HepG2 (cell line): ENCODE data around the gene DND1. TPM values are rescaled to one million over a fixed set of nuclear protein-coding genes. Genes with fewer than 3 reads are reported as not detected.

Source experiments
- CREM ChIP-seq, 2 experiments: sonication (generic) in 1 of 2; formaldehyde crosslinking in 1 of 2; IDR thresholded peaks; 2 replicates each; pipeline versions ENCODE4 v1.4.0 to v1.6.1; 2016 to 2020; ENCODE audit warnings: antibody characterized with exemption in 1 of 2, mild to moderate bottlenecking in 1 of 2, missing genetic modification reagents in 1 of 2
- HMG20B ChIP-seq: conservative IDR thresholded peaks from 2 replicates; pipeline ENCODE4 v1.6.1; 2016; ENCODE audit warnings: missing genetic modification reagents, missing compliant biosample characterization
- MIER2 ChIP-seq: IDR thresholded peaks from 2 replicates; pipeline ENCODE4 v1.6.1; 2016; ENCODE audit warnings: missing biosample characterization, missing genetic modification reagents
- NR0B2 ChIP-seq: sonication (generic); formaldehyde crosslinking; IDR thresholded peaks from 2 replicates; pipeline ENCODE4 v1.4.0; 2020; ENCODE audit warnings: mild to moderate bottlenecking, missing genetic modification reagents
- PHF20 ChIP-seq: sonication (generic); formaldehyde crosslinking; IDR thresholded peaks from 2 replicates; pipeline ENCODE4 v1.5.0; 2020; ENCODE audit warnings: mild to moderate bottlenecking, missing genetic modification reagents
- RNF219 ChIP-seq: sonication (generic); formaldehyde crosslinking; IDR thresholded peaks from 2 replicates; pipeline ENCODE4 v1.5.0; 2020; ENCODE audit warnings: mild to moderate bottlenecking, missing genetic modification reagents
- SP5 ChIP-seq: IDR thresholded peaks from 2 replicates; pipeline ENCODE4 v1.6.1; 2016; ENCODE audit warnings: low read depth, borderline replicate concordance
- TMF1 ChIP-seq: sonication (generic); formaldehyde crosslinking; IDR thresholded peaks from 2 replicates; pipeline ENCODE4 v1.8.1; 2022; ENCODE audit warnings: low read depth, missing genetic modification reagents
- TSC22D2 ChIP-seq: sonication (generic); formaldehyde crosslinking; IDR thresholded peaks from 2 replicates; pipeline ENCODE4 v1.5.1; 2020; ENCODE audit warnings: missing genetic modification reagents, mild to moderate bottlenecking, borderline replicate concordance
- YEATS4 ChIP-seq: sonication (generic); formaldehyde crosslinking; IDR thresholded peaks from 2 replicates; pipeline ENCODE4 v1.4.0; 2020; ENCODE audit warnings: missing genetic modification reagents, borderline replicate concordance
- ZFAT ChIP-seq: sonication (generic); formaldehyde crosslinking; conservative IDR thresholded peaks from 2 replicates; pipeline ENCODE4 v1.8.1; 2023; ENCODE audit warnings: missing genetic modification reagents, inconsistent platforms
- ZNF282 ChIP-seq: fragments of 450-650 bp; IDR thresholded peaks from 2 replicates; pipeline ENCODE4 v1.6.1; 2018; ENCODE audit not compliant: partially characterized antibody
- ZNF772 ChIP-seq: sonication (generic); formaldehyde crosslinking; IDR thresholded peaks from 2 replicates; pipeline ENCODE4 v1.5.0; 2020; ENCODE audit warnings: mild to moderate bottlenecking, missing genetic modification reagents
- polyA plus RNA-seq, 8 experiments: library from polyadenylated mRNA; depleted of rRNA in 3 of 8; stranded (reverse) in 7 of 8; unstranded in 1 of 8; fragments of >200 nt; fragmentation: Illumina TruSeq in 4 of 8; extraction: Trizol in 4 of 8; gene quantifications; 2 replicates each; pipeline versions ENCODE4 v1.2.1 to v1.2.3, GENCODE V29; 2011 to 2016; ENCODE audit warnings: low read depth in 4 of 8, missing spikeins in 1 of 8, mixed read lengths in 1 of 8; ENCODE audit not compliant: insufficient read depth in 1 of 8
- total RNA-seq, 5 experiments: library from RNA; depleted of rRNA; stranded (reverse); fragments of >200 nt; fragmentation: Illumina TruSeq; extraction: Trizol; gene quantifications; 2 replicates each; pipeline ENCODE4 v1.2.3, GENCODE V29; 2016; ENCODE audit warnings: low read depth in 1 of 5
- TF ChIP-seq, protein P1 (sequence below), 2 experiments: IDR thresholded peaks; 2 replicates each; pipeline ENCODE4 v1.6.1; 2011 to 2012; ENCODE audit warnings: low read length in 2 of 2, borderline replicate concordance in 1 of 2, low read depth in 1 of 2, mild to moderate bottlenecking in 1 of 2, moderate library complexity in 1 of 2
- TF ChIP-seq, protein P2 (sequence below): conservative IDR thresholded peaks from 2 replicates; pipeline ENCODE4 v1.6.1; 2018; ENCODE audit warnings: missing genetic modification reagents
- TF ChIP-seq, protein P3 (sequence below): sonication (generic); formaldehyde crosslinking; IDR thresholded peaks from 2 replicates; pipeline ENCODE4 v1.5.1; 2020; ENCODE audit warnings: mild to moderate bottlenecking, missing genetic modification reagents, moderate library complexity

The DND1 gene
- total and polyA plus RNA-seq, 2 of the 13 experiments (the other 11 are each of a cell fraction or from before 2014, with no cell fraction given): 0.48 to 0.55 TPM

- no peak for TF ChIP-seq RNF219 (CRISPR knock-in tag)
- no peak for TF ChIP-seq TMF1 (CRISPR knock-in tag)
- no peak for TF ChIP-seq ZFAT
- TF ChIP-seq SP5: peak; percentile 71
- no peak for TF ChIP-seq ZNF282
- TF ChIP-seq YEATS4 (CRISPR knock-in tag): peak; percentile 58
- TF ChIP-seq, protein P1, sequence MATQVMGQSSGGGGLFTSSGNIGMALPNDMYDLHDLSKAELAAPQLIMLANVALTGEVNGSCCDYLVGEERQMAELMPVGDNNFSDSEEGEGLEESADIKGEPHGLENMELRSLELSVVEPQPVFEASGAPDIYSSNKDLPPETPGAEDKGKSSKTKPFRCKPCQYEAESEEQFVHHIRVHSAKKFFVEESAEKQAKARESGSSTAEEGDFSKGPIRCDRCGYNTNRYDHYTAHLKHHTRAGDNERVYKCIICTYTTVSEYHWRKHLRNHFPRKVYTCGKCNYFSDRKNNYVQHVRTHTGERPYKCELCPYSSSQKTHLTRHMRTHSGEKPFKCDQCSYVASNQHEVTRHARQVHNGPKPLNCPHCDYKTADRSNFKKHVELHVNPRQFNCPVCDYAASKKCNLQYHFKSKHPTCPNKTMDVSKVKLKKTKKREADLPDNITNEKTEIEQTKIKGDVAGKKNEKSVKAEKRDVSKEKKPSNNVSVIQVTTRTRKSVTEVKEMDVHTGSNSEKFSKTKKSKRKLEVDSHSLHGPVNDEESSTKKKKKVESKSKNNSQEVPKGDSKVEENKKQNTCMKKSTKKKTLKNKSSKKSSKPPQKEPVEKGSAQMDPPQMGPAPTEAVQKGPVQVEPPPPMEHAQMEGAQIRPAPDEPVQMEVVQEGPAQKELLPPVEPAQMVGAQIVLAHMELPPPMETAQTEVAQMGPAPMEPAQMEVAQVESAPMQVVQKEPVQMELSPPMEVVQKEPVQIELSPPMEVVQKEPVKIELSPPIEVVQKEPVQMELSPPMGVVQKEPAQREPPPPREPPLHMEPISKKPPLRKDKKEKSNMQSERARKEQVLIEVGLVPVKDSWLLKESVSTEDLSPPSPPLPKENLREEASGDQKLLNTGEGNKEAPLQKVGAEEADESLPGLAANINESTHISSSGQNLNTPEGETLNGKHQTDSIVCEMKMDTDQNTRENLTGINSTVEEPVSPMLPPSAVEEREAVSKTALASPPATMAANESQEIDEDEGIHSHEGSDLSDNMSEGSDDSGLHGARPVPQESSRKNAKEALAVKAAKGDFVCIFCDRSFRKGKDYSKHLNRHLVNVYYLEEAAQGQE (IDR thresholded peaks at IDR 0.05; ENCODE audit: borderline replicate concordance in 1 of 2, low read depth in 1 of 2, low read length in 2 of 2): peak in 1 of 2 experiments; percentile 41; a peak in 1 of 4 replicates
- peak; percentile 84; the same call in 1 of the 2 replicates for TF ChIP-seq ZNF772 (CRISPR knock-in tag)
- TF ChIP-seq, protein P2, sequence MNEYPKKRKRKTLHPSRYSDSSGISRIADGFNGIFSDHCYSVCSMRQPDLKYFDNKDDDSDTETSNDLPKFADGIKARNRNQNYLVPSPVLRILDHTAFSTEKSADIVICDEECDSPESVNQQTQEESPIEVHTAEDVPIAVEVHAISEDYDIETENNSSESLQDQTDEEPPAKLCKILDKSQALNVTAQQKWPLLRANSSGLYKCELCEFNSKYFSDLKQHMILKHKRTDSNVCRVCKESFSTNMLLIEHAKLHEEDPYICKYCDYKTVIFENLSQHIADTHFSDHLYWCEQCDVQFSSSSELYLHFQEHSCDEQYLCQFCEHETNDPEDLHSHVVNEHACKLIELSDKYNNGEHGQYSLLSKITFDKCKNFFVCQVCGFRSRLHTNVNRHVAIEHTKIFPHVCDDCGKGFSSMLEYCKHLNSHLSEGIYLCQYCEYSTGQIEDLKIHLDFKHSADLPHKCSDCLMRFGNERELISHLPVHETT (CRISPR knock-in tag): 0 out of 2 replicates have a peak, but pooled peaks have one; percentile 36
- TF ChIP-seq CREM (IDR thresholded peaks at IDR 0.05): 0 out of 2 replicates have a peak, but pooled peaks have one; percentile 35
- no peak for TF ChIP-seq CREM (CRISPR knock-in tag; IDR thresholded peaks at IDR 0.05)
- TF ChIP-seq, protein P3, sequence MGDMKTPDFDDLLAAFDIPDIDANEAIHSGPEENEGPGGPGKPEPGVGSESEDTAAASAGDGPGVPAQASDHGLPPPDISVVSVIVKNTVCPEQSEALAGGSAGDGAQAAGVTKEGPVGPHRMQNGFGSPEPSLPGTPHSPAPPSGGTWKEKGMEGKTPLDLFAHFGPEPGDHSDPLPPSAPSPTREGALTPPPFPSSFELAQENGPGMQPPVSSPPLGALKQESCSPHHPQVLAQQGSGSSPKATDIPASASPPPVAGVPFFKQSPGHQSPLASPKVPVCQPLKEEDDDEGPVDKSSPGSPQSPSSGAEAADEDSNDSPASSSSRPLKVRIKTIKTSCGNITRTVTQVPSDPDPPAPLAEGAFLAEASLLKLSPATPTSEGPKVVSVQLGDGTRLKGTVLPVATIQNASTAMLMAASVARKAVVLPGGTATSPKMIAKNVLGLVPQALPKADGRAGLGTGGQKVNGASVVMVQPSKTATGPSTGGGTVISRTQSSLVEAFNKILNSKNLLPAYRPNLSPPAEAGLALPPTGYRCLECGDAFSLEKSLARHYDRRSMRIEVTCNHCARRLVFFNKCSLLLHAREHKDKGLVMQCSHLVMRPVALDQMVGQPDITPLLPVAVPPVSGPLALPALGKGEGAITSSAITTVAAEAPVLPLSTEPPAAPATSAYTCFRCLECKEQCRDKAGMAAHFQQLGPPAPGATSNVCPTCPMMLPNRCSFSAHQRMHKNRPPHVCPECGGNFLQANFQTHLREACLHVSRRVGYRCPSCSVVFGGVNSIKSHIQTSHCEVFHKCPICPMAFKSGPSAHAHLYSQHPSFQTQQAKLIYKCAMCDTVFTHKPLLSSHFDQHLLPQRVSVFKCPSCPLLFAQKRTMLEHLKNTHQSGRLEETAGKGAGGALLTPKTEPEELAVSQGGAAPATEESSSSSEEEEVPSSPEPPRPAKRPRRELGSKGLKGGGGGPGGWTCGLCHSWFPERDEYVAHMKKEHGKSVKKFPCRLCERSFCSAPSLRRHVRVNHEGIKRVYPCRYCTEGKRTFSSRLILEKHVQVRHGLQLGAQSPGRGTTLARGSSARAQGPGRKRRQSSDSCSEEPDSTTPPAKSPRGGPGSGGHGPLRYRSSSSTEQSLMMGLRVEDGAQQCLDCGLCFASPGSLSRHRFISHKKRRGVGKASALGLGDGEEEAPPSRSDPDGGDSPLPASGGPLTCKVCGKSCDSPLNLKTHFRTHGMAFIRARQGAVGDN (CRISPR knock-in tag): peak; percentile 88
- TF ChIP-seq HMG20B: no peak
- peak; percentile 68; the same call in 1 of the 2 replicates for TF ChIP-seq TSC22D2 (CRISPR knock-in tag)
- TF ChIP-seq NR0B2 (CRISPR knock-in tag): peak; percentile 71; the same call in 1 of the 2 replicates
- TF ChIP-seq MIER2 (CRISPR knock-in tag): no peak
- peak; percentile 94 for TF ChIP-seq PHF20 (CRISPR knock-in tag)
Observed at GRCh38 chr5:140664359-140665119, 8.8 kb downstream of the DND1 start, which contains the start of gene WDR55 (continued).
